ENCODE results near the gene CCIN.

The CCIN gene

GRCh38 chr9:36207016-36207415, 37.8 kb downstream of the CCIN start:
- CTCF ChIA-PET, result interaction anchor here (0.7 to 1.6 kb wide), 4 partner anchors 16 to 304 kb away, joined by 3 to 5 read pairs (median 3); partner anchors contain the start of gene CLTA
- TF ChIP-seq, protein P1, sequence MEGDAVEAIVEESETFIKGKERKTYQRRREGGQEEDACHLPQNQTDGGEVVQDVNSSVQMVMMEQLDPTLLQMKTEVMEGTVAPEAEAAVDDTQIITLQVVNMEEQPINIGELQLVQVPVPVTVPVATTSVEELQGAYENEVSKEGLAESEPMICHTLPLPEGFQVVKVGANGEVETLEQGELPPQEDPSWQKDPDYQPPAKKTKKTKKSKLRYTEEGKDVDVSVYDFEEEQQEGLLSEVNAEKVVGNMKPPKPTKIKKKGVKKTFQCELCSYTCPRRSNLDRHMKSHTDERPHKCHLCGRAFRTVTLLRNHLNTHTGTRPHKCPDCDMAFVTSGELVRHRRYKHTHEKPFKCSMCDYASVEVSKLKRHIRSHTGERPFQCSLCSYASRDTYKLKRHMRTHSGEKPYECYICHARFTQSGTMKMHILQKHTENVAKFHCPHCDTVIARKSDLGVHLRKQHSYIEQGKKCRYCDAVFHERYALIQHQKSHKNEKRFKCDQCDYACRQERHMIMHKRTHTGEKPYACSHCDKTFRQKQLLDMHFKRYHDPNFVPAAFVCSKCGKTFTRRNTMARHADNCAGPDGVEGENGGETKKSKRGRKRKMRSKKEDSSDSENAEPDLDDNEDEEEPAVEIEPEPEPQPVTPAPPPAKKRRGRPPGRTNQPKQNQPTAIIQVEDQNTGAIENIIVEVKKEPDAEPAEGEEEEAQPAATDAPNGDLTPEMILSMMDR (IDR thresholded peaks at IDR 0.05; ENCODE audit: control extremely low read depth, extremely low read depth, low read depth, missing control alignments), result no peak
- DNase-seq (ENCODE audit: extremely low spot score), result no peak
- POLR2A ChIA-PET, result interaction anchor here (0.6 to 2.1 kb wide), 3 partner anchors 8 to 17 kb away, joined by 3 to 9 read pairs (median 8); partner anchors contain the start of gene CLTA

DNA sequence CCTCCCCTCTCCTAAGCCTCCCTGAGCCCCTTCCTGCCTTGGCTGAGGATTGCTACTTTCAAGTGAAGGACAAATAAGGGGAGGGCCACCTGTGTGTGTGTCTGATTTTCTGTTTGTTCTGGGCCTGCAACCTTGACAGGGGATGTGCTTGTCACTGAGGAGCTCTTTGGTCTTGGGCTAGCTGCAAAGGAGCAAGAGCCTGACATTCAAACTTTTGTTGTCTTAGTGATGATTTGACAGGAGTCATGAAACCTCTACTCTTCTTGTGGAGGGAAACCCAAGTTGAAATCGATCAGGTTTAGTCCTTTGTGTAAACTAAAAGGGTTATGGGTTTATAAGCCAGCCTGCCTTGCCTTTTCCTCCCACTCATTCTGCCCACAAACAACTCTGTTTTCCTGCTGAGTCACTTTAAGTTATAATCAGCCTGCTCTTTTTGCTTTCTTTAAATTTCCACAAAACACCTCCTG, 38.4 kb downstream of the CCIN start:
- POLR2A ChIA-PET, result interaction anchor here (0.8 to 2.1 kb wide), 2 partner anchors 9 to 17 kb away, joined by 8 to 9 read pairs; partner anchors contain the start of gene CLTA
- TF ChIP-seq, protein P1 (IDR thresholded peaks at IDR 0.05; ENCODE audit: control extremely low read depth, extremely low read depth, low read depth, missing control alignments), result no peak

DNA sequence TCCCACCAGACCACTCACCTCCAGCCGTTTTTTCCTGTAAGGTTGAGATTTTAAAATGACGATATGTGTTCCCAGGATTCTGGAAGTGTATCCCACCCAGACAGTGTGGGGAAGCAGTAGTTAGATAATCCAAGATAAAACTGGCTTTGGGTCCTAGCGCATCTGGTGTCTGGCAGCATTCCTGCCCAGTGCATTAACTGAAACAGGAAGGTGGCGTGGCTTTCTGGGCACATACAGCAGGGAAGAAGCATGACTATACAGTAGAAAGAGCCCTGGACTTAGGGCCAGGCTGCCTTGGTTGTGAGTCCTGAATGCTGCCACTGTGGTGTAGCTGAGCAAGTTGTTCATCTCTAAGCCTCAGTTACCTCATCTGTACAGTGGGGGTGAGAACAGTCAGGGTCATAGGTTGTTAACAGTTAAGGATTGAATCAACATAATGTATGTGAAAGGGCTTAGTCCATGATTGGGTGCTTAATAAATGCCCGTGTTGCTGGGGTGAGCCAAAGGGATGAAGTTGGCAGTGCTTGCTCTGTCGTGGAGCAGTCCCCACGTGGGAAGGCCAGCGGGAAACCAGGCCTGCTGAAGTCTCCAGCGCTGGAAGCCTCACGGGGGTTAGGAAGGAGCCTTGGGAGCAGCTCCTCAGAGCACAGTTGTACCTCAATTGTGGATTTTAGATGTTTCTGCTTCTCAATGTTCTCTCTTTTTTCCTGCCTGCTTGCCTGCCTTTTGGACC, 39.5 kb downstream of the CCIN start:
- POLR2A ChIA-PET, result no interaction called here
- TF ChIP-seq, protein P1 (IDR thresholded peaks at IDR 0.05; ENCODE audit: control extremely low read depth, extremely low read depth, low read depth, missing control alignments), result no peak
- DNase-seq (ENCODE audit: extremely low spot score), result no peak
- CTCF ChIA-PET, result interaction anchor here (2.5 kb wide), 1 partner anchor 13 kb away, joined by 7 read pairs; no protein-coding TSS in a partner anchor

More for the DNA sequence above, 38.4 kb downstream of the CCIN start:
- CTCF ChIA-PET, result interaction anchor here (0.7 to 1.6 kb wide), 4 partner anchors 17 to 304 kb away, joined by 3 to 5 read pairs (median 3); partner anchors contain the start of gene CLTA
- no peak for DNase-seq (ENCODE audit: extremely low spot score)

- no peak for DNase-seq (ENCODE audit: extremely low spot score)
- TF ChIP-seq, protein P1 (IDR thresholded peaks at IDR 0.05; ENCODE audit: control extremely low read depth, extremely low read depth, low read depth, missing control alignments), result no peak
- POLR2A ChIA-PET, result no interaction called here
- CTCF ChIA-PET, result interaction anchor here (1.1 to 2.5 kb wide), 7 partner anchors 9 to 109 kb away, joined by 3 to 7 read pairs (median 4); partner anchors contain the start of gene CLTA
Observed at GRCh38 chr9:36210722-36211121, 41.5 kb downstream of the CCIN start.

DNA sequence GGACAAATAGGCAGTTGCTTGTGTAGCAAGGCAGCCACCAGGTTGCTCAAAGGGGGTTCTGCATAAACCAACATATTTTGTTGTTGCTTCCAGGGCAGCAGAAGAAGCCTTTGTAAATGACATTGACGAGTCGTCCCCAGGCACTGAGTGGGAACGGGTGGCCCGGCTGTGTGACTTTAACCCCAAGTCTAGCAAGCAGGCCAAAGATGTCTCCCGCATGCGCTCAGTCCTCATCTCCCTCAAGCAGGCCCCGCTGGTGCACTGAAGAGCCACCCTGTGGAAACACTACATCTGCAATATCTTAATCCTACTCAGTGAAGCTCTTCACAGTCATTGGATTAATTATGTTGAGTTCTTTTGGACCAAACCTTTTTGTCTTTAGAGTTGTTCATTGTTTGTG, 42.3 kb downstream of the CCIN start:
- ChIA-PET POLR2A (interaction anchor here (0.6 kb wide), 1 partner anchor 18 kb away, joined by 3 read pairs; no protein-coding TSS in a partner anchor), CTCF (interaction anchor here (0.8 to 2.5 kb wide), 4 partner anchors 10 to 45 kb away, joined by 4 to 7 read pairs (median 4); partner anchors contain the start of gene CLTA)
- TF ChIP-seq, protein P1 (IDR thresholded peaks at IDR 0.05; ENCODE audit: control extremely low read depth, extremely low read depth, low read depth, missing control alignments), result no peak
- no peak for DNase-seq (ENCODE audit: extremely low spot score)

- ChIA-PET POLR2A (interaction anchor here (0.6 kb wide), 1 partner anchor 188 kb away, joined by 4 read pairs; no protein-coding TSS in a partner anchor), CTCF (interaction anchor here (0.9 to 2.2 kb wide), 4 partner anchors 11 to 36 kb away, joined by 3 to 6 read pairs (median 4); no protein-coding TSS in a partner anchor)
Observed at GRCh38 chr9:36213387-36213786, 44.2 kb downstream of the CCIN start.

More at GRCh38 chr9:36213387-36213786, 44.2 kb downstream of the CCIN start:
- TF ChIP-seq, protein P1 (IDR thresholded peaks at IDR 0.05; ENCODE audit: control extremely low read depth, extremely low read depth, low read depth, missing control alignments), result no peak
- DNase-seq (ENCODE audit: extremely low spot score), result no peak

Data from GM10248 (cell line).